ENCODE data around the gene TMEM218.

TMEM218 gene

DNA sequence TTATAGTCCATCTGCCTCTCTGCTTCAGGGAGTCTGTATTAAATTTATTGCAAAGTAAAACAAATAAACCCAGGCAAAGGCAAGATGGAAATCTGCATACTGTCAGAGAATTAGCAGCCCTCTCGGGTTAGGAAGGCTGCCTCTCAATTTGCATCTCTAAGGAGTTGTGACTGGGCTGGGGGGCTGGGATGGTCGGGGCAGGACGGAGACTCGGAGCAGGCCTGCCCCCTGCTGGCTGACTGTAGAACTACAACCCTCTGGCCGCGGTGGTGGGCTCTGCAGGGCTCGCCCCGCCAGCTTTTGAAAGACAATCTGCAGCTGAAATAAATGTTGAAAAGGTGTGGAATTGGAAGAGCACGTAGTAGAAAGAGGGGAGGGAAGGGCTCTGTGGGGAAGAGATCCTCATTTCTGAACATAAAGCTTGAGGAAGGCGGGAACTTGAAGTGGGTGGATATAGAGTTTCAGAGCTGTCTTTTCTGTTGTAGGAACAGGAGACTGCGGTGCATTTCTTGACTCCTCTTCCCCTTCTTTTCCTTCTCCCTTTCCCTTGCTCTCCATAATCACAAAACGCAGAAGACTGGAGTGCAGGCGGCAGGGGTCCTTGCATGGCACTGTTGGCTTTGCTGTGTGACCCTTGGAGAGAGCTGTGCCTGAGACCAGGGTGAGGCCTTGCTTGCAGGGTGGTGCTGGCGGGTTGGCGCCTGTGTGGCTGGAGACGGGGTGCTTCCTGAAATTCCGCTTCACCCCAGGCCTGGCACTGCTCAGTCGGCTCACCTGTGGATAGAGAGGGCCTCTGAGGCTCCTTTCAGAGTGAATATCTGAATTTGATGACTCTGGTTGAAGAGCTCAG lies 30.5 kb upstream of the TMEM218 start:
- no peak for TF ChIP-seq GATA2 (IDR thresholded peaks at IDR 0.05; ENCODE audit: low read depth, low read length)
- no peak for TF ChIP-seq GATA3 (IDR thresholded peaks at IDR 0.05; ENCODE audit: low read depth, low read length)

DNA sequence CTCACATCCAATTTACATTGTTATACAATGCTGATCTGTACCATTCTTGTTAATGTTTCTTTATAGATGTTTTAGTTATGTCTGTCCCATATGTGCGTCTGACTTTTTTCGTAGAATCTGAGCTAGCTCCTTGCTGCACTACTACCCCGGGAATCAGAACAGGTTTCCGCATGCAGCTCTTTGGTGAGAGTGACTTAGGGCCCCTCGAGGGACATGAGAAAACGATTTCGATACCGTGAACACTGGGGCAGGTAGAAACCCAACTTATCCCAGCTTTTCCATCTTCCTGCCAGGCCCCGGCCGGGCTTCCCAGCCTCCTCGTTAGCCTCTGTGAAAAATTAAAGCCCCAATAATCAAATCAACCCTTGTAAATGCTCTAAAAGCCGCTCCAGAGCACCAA lies 29.8 kb upstream of the TMEM218 start:
- no peak for TF ChIP-seq GATA2 (IDR thresholded peaks at IDR 0.05; ENCODE audit: low read depth, low read length)
- TF ChIP-seq GATA3 (IDR thresholded peaks at IDR 0.05; ENCODE audit: low read depth, low read length) = no peak

DNA sequence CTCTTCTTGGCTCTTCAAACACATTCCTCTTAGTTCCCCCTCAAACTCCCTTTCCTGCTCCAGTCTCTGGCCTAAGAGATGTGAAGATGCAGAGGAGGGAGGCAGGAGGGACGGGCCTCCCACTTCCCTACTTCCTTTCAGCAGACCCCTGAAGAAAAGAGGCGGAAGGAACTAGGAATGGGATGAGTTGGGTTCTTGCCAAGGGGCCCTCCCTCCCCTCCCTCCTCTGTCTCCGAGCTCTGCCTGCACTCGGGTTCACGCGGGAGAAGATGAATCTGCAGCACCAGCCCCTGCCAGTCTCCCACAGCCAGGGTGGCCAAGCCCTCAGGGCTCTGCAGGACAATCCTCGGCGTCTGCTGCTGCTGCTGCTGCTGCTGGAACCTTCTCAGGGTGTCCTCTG lies 28.8 kb upstream of the TMEM218 start:
- no peak for TF ChIP-seq GATA3 (IDR thresholded peaks at IDR 0.05; ENCODE audit: low read depth, low read length)
- no peak for TF ChIP-seq GATA2 (IDR thresholded peaks at IDR 0.05; ENCODE audit: low read depth, low read length)

DNA sequence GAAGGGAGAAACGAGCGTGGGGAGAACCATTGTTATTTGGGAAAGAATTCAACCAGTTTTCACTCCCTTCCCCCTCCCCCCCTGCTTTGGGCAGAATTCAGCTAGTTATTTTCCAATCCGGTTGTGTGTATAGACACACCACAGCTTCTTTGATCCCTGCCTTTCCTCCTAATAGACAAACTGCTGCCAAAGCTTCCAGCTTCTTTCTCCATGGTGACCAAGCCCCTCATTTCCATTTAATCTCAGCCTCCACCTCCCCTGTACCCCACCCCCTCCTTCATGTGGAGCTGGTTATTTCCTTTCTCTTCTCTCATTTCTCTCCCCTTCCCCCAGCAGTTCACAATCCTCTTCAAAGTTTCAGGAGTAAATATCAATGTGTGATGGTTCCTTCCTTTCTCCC lies 28.4 kb upstream of the TMEM218 start:
- TF ChIP-seq GATA3 (IDR thresholded peaks at IDR 0.05; ENCODE audit: low read depth, low read length) = no peak
- TF ChIP-seq GATA2 (IDR thresholded peaks at IDR 0.05; ENCODE audit: low read depth, low read length) = no peak

DNA sequence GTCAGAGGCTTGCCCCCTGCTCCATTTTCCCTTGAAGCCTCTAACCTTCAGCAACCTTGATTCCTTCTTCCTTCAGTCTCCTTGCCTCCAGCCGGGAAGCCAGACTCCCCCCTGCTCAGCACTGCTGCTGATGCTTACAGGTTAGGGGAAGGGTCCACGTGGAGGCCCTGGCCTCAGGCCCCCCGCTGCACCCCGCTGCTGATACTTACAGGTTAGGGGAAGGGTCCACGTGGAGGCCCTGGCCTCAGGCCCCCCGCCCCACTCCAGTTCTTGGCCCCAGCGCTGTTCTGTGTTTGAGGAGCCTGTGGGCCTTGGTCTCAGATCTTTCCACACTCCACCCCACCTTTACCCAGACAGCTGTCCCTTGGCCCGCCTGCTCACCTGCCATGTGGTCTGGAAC lies 27.5 kb upstream of the TMEM218 start:
- TF ChIP-seq GATA2 (IDR thresholded peaks at IDR 0.05; ENCODE audit: low read depth, low read length) (no peak), GATA3 (IDR thresholded peaks at IDR 0.05; ENCODE audit: low read depth, low read length) (no peak)

DNA sequence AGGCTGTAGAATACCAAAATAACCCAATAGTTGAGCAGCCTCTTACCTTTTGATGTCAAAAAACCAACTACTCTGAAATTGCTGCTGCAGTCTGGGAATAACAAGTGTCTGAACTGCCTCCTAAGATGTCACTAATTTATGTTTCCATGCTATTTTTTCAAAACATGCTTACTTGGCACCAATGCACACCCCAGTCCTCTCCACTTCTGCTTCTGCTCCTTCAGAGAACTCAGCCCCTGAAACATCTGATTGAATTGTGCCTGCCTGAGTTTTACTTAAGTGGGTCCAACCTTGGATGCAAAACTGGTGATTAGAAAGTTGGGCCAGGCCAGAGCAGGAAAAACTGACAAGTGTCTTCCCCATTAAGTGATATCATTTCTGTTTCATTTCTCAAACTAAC lies 24.6 kb upstream of the TMEM218 start:
- TF ChIP-seq GATA2 (IDR thresholded peaks at IDR 0.05; ENCODE audit: low read depth, low read length) (no peak), GATA3 (IDR thresholded peaks at IDR 0.05; ENCODE audit: low read depth, low read length) (no peak)

DNA sequence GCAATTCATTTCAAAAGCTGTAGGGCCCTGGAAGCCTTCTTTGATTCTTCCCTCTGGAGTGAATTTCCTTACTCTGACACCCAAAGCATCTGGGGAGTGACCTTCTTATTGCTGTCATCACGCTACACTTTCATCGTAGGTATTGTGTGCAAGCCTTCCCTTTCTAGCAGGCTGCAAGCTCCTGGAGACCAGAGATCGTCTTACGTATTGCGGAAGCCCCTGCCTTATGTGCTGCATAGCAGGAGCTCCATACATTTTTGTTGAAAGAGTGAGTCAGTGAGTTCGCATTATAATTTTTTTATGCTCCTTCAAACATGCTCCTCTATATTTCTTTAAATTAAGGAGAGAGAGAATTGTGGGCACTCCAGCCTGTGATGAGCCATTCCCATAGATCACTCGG lies 21.2 kb upstream of the TMEM218 start:
- TF ChIP-seq GATA2 (IDR thresholded peaks at IDR 0.05; ENCODE audit: low read depth, low read length) = no peak
- TF ChIP-seq GATA3 (IDR thresholded peaks at IDR 0.05; ENCODE audit: low read depth, low read length) = no peak

DNA sequence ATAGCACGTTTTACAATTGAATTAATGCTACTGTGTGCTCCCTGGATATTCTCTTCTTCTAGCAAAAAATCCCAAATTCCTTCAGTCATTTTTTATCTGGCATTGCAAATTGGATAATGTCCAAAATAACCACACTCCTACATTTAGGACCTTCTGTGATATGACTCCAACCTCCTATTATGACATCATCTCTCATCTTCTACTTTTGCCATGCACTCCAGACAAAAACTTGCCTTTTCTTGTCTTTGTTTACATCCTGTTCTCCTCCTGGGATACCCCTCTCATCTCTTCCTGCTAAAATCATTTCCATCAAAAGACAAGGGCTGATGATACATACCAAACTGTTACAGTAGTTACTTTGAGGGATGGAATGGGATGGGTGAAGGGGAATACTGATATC lies 20.6 kb upstream of the TMEM218 start:
- no peak for TF ChIP-seq GATA2 (IDR thresholded peaks at IDR 0.05; ENCODE audit: low read depth, low read length)
- no peak for TF ChIP-seq GATA3 (IDR thresholded peaks at IDR 0.05; ENCODE audit: low read depth, low read length)

DNA sequence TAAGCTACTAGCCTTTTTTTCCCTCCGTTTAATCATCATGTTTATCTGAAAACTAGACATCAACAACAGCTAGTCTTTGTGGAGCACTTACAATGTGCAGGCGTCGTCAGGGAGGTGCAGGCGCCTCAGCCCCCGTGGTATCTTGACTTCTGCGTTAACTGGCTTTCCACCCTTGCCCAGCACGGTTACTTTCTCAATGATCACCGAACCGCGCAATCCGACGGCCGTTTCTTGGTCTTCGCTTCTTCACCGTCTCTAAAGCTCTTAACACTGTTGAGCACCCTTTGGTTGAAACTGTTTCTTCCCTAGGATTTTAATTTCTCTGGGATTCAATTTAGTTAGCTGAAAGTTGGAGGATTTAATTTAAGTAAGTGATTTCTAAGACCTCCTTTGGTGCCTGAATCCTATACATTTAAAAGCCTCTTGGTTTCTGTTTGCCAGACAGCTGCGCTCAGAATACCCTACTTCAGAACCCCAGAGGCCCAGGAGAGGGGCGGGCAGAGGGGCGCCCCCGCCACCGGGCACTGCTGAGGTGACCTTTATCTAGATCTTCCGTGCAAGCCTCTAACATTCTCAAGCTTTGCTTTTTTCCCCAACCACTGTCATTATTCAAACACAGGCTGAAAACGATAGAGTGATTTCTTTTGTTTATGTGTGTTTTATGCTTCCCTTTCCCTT lies 18.0 kb upstream of the TMEM218 start:
- TF ChIP-seq GATA3 (IDR thresholded peaks at IDR 0.05; ENCODE audit: low read depth, low read length) = no peak
- TF ChIP-seq GATA2 (IDR thresholded peaks at IDR 0.05; ENCODE audit: low read depth, low read length) = no peak

DNA sequence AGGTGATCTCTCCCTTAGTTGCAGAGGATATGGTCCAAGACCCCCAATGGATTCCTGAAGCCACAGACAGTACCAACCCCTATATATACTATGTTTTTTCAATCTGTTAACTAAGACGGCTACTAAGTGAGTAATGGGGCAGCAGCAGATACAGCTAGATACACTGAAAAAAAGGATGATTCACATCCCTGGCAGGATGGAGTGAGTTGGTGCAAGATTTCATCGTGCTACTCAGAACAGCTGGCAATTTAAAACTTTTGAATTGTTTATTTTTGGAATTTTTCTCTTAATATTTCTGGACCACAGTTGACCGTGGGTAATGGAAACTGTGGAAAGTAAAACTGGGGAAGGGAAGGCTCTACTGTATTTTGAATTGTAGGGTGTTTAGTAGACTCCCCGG lies 17.0 kb upstream of the TMEM218 start:
- TF ChIP-seq GATA3 (IDR thresholded peaks at IDR 0.05; ENCODE audit: low read depth, low read length) (no peak), GATA2 (IDR thresholded peaks at IDR 0.05; ENCODE audit: low read depth, low read length) (no peak)

DNA sequence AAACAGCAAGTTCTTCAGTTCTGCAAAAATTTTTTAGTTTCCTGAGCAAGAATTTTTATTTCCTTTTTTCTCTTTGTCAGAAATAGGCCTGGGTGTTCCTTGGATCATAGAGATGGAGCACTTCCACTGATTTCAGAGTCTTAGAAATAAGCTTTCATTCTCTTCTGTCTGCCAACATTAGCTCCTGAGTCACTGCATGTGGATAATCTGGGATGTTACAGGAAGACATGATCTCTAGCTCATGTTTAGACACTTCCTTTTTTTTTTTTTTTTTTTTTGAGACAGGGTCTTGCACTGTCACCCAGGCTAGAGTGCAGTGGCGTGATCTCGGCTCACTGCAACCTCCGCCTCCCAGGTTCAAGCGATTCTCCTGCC lies 13.2 kb upstream of the TMEM218 start:
- TF ChIP-seq GATA3 (IDR thresholded peaks at IDR 0.05; ENCODE audit: low read depth, low read length) = no peak
- no peak for TF ChIP-seq GATA2 (IDR thresholded peaks at IDR 0.05; ENCODE audit: low read depth, low read length)

DNA sequence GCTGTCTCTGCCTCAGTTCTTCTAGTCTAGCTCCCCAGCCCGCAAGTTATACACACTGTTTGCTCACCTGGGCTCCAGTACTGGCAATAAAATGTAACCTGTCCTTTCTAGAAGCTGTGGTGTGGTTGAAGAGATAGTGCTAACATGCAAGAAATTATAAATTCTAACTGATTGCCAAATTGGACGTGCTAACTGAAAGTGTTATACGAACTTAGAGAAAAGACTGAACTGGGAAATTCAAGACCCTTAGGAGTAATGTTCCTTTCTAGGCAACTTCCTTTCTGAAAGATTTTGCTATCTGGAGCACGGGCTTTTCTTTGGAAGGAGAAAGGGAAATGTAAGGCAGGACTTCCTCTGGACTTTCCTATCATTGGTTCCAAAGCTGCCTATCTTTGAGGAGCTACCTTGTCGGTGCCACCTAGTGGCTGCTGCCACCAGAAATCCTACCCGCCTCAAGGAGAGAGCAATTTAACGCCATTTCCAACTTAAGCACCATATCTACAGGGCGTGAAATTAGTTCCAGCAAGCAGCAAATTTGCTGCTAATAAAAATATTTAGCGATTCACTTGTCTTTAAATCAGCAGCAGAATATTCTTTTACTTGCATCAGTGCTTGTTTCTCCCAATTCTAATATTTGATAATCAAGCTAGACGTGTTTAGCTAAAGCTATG lies 12.7 kb upstream of the TMEM218 start:
- no peak for TF ChIP-seq GATA2 (IDR thresholded peaks at IDR 0.05; ENCODE audit: low read depth, low read length)
- TF ChIP-seq GATA3 (IDR thresholded peaks at IDR 0.05; ENCODE audit: low read depth, low read length) = no peak

DNA sequence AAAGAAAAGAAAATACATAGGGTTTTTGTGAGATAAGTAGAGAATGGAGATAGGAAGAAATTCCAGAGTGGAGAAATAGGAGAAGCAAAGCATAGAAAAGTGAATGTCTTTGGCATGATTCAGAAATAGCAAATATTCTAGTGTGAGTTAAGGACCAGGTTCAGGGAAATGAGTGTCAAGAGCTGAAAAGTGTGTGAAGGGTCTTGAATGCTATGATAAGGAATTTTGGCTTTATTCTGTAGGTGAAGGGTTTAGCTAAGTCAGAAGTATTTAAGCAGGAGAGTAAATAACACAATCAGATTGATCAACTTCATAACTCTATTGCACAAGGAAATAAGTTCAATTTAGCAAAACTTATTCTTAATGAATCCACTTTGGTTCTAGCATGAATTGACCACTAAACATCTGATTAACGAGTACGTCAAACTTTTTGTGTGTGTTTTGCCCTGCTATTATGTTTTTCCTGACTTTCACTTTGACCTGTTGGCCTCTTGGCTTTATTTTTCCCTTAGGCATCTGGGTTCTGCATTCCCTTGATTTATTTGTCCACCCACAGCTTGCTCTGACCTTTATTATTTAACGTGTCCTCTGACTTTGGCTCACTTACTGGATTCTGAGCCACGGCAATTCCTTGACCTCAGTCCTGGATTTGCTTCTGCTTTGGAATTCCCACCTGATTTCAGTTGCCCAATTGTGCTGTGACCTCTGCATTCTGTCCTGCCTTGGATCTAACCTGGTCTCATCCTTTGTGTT lies 11.9 kb upstream of the TMEM218 start:
- TF ChIP-seq GATA2 (IDR thresholded peaks at IDR 0.05; ENCODE audit: low read depth, low read length) (no peak), GATA3 (IDR thresholded peaks at IDR 0.05; ENCODE audit: low read depth, low read length) (no peak)

DNA sequence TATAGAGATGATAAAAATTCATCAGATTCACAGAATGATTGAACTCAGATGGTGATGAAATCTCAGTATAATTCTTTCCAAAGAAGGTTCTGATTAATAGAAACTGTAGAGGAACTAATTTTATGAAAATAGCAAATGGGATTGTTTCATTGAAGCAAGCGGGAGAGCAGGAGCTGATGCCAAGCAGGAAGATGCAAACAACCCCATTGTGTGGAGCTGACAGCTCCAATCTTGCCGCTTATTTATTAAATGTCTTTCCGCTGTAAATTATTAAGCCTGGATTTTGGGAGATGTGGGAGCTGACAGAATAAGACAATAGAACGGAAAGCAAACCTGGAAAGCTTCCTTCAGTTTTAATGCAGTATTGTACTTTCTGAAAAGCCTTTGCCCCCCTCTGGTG lies 6.0 kb upstream of the TMEM218 start:
- no peak for TF ChIP-seq GATA3 (IDR thresholded peaks at IDR 0.05; ENCODE audit: low read depth, low read length)
- TF ChIP-seq GATA2 (IDR thresholded peaks at IDR 0.05; ENCODE audit: low read depth, low read length) = no peak

Data from SH-SY5Y (cell line).